ENCODE data around the gene CNTN3.

The CNTN3 gene

GRCh38 chr3:74614107-74614967 is at the start of gene CNTN3:
Gene CNTN3, minus strand, starts transcription at chr3:74614659. Its CDS starts 93,547 bp downstream, at chr3:74521112.
- DNase-seq: no peak

- DNase-seq: no peak
Observed at GRCh38 chr3:74663178-74663577, 48.7 kb upstream of the CNTN3 start.

- no peak for DNase-seq
Observed at GRCh38 chr3:74661672-74662071, 47.2 kb upstream of the CNTN3 start.

GRCh38 chr3:74651885-74652284 is 37.4 kb upstream of the CNTN3 start:
- no peak for DNase-seq

- no peak for DNase-seq
Observed at GRCh38 chr3:74651292-74651691, 36.8 kb upstream of the CNTN3 start.

- DNase-seq: no peak
Observed at GRCh38 chr3:74648107-74648506, 33.6 kb upstream of the CNTN3 start.

- DNase-seq: no peak
Observed at GRCh38 chr3:74646094-74646493, 31.6 kb upstream of the CNTN3 start.

- DNase-seq: no peak
Observed at GRCh38 chr3:74643636-74644035, 29.2 kb upstream of the CNTN3 start.

GRCh38 chr3:74642876-74643275 is 28.4 kb upstream of the CNTN3 start:
- no peak for DNase-seq

GRCh38 chr3:74640211-74640610 is 25.8 kb upstream of the CNTN3 start:
- no peak for DNase-seq

GRCh38 chr3:74639681-74640080 is 25.2 kb upstream of the CNTN3 start:
- DNase-seq: no peak

GRCh38 chr3:74636981-74637380 is 22.5 kb upstream of the CNTN3 start:
- DNase-seq: no peak

GRCh38 chr3:74633021-74633420 is 18.6 kb upstream of the CNTN3 start:
- DNase-seq: no peak

GRCh38 chr3:74631351-74632140 is 17.1 kb upstream of the CNTN3 start:
- DNase-seq: no peak

- DNase-seq: no peak
Observed at GRCh38 chr3:74630602-74631001, 16.1 kb upstream of the CNTN3 start.

GRCh38 chr3:74626011-74626410 is 11.6 kb upstream of the CNTN3 start:
- no peak for DNase-seq

GRCh38 chr3:74624301-74624700 is 9.8 kb upstream of the CNTN3 start:
- no peak for DNase-seq

- DNase-seq: no peak
Observed at GRCh38 chr3:74623261-74623836, 8.9 kb upstream of the CNTN3 start.

- no peak for DNase-seq
Observed at GRCh38 chr3:74621581-74621980, 7.1 kb upstream of the CNTN3 start.

- no peak for DNase-seq
Observed at GRCh38 chr3:74617776-74618175, 3.3 kb upstream of the CNTN3 start.

- DNase-seq: no peak
Observed at GRCh38 chr3:74613521-74614106, 845 bp downstream of the CNTN3 start.

GRCh38 chr3:74613060-74613459 is 1.4 kb downstream of the CNTN3 start:
- DNase-seq: no peak

- no peak for DNase-seq
Observed at GRCh38 chr3:74611206-74611605, 3.3 kb downstream of the CNTN3 start.
